Nephron progenitor cell (in vitro differentiated cells): ENCODE measurements around the gene GBE1.

Source experiments
- DNase-seq: peaks from one replicate; pipeline ENCODE4 v3.0.0; 2021
- H3K27ac Mint-ChIP-seq: 2 replicates; pipeline ENCODE4 v1.8.0; 2021; ENCODE audit warnings: mild to moderate bottlenecking, moderate library complexity, mixed read lengths
- H3K27me3 Mint-ChIP-seq: 2 replicates; pipeline ENCODE4 v1.8.0; 2021; ENCODE audit warnings: mild to moderate bottlenecking, low read depth, mixed read lengths; ENCODE audit not compliant: poor library complexity
- H3K36me3 Mint-ChIP-seq: 2 replicates; pipeline ENCODE4 v1.8.0; 2021; ENCODE audit warnings: low read depth, mixed read lengths
- H3K4me1 Mint-ChIP-seq: 2 replicates; pipeline ENCODE4 v1.8.0; 2021; ENCODE audit warnings: mixed read lengths
- H3K4me3 Mint-ChIP-seq: 2 replicates; pipeline ENCODE4 v1.8.0; 2021; ENCODE audit warnings: mild to moderate bottlenecking, moderate library complexity, mixed read lengths
- H3K9me3 Mint-ChIP-seq: 2 replicates; pipeline ENCODE4 v1.8.0; 2021; ENCODE audit warnings: mild to moderate bottlenecking, moderate library complexity, mixed read lengths
- CTCF ChIP-seq: fragments of 200-600 bp; sonication (generic); IDR thresholded peaks from 2 replicates; pipeline ENCODE4 v1.5.0; 2021; ENCODE audit warnings: antibody characterized with exemption

Gene GBE1

GRCh38 chr3:81601707-81602305 lies 159.6 kb downstream of the GBE1 start:
- no peaks in the 10 kb centered on the region for H3K9me3 Mint-ChIP-seq
- H3K27ac Mint-ChIP-seq: no peak overlapping the region
- DNase-seq: no peak
- TF ChIP-seq CTCF: no peak
- no peaks in the 10 kb centered on the region for H3K4me1 Mint-ChIP-seq
- H3K27me3 Mint-ChIP-seq: no peaks in the 10 kb centered on the region
- no peaks in the 10 kb centered on the region for H3K36me3 Mint-ChIP-seq
- H3K4me3 Mint-ChIP-seq: no peak overlapping the region

- Mint-ChIP-seq H3K4me3 (no peak overlapping the region), H3K9me3 (no peaks in the 10 kb centered on the region), H3K27me3 (no peaks in the 10 kb centered on the region), H3K36me3 (no peaks in the 10 kb centered on the region), H3K4me1 (no peaks in the 10 kb centered on the region), H3K27ac (peak overlapping the region; percentile 7)
- TF ChIP-seq CTCF: no peak
- DNase-seq: no peak
Measured at GRCh38 chr3:81592101-81592500, 169.3 kb downstream of the GBE1 start.

GRCh38 chr3:81585937-81586336 lies 175.5 kb downstream of the GBE1 start:
- Mint-ChIP-seq H3K9me3 (no peaks in the 10 kb centered on the region), H3K27ac (no peak overlapping the region), H3K4me3 (no peak overlapping the region), H3K36me3 (no peaks in the 10 kb centered on the region), H3K4me1 (no peaks in the 10 kb centered on the region), H3K27me3 (no peaks in the 10 kb centered on the region)
- DNase-seq: no peak
- no peak for TF ChIP-seq CTCF

- Mint-ChIP-seq H3K4me3 (no peak overlapping the region), H3K4me1 (peaks cover 7% of the 10 kb centered on the region)
- no peak for DNase-seq
Measured at GRCh38 chr3:81585056-81585455, 176.4 kb downstream of the GBE1 start.

GRCh38 chr3:81581966-81582599 lies 179.4 kb downstream of the GBE1 start:
- H3K4me3 Mint-ChIP-seq: no peak overlapping the region
- no peak overlapping the region for H3K27ac Mint-ChIP-seq
- H3K27me3 Mint-ChIP-seq: no peaks in the 10 kb centered on the region
- no peaks in the 10 kb centered on the region for H3K9me3 Mint-ChIP-seq
- no peaks in the 10 kb centered on the region for H3K36me3 Mint-ChIP-seq
- peak; percentile 64 for TF ChIP-seq CTCF
- peaks cover 12% of the 10 kb centered on the region for H3K4me1 Mint-ChIP-seq
- DNase-seq: peak; percentile 44

More at GRCh38 chr3:81585056-81585455, 176.4 kb downstream of the GBE1 start:
- Mint-ChIP-seq H3K9me3 (no peaks in the 10 kb centered on the region), H3K36me3 (no peaks in the 10 kb centered on the region), H3K27me3 (no peaks in the 10 kb centered on the region), H3K27ac (no peak overlapping the region)
- no peak for TF ChIP-seq CTCF

GRCh38 chr3:81580355-81580754 lies 181.1 kb downstream of the GBE1 start:
- H3K4me3 Mint-ChIP-seq: no peak overlapping the region
- peaks cover 12% of the 10 kb centered on the region for H3K4me1 Mint-ChIP-seq
- no peak for TF ChIP-seq CTCF
- H3K36me3 Mint-ChIP-seq: no peaks in the 10 kb centered on the region
- H3K27me3 Mint-ChIP-seq: no peaks in the 10 kb centered on the region
- H3K9me3 Mint-ChIP-seq: no peaks in the 10 kb centered on the region
- DNase-seq: peak; percentile 12
- H3K27ac Mint-ChIP-seq: peak overlapping the region; percentile 90
